Measurements from ENCODE around the gene SLC9A7. TPM values are rescaled to one million over a fixed set of nuclear protein-coding genes. Genes with fewer than 3 reads are reported as not detected.

The SLC9A7 gene
- total RNA-seq, 1 donor from 2014 or later = 10.7 TPM

GRCh38 chrX:46707274-46707965 is 51.5 kb downstream of the SLC9A7 start:
- no peak for TF ChIP-seq CTCF (conservative IDR thresholded peaks at IDR 0.05; ENCODE audit: low read depth, low read length)
- DNase-seq (ENCODE audit: low read depth) = no peak

GRCh38 chrX:46704767-46705386 is 54.0 kb downstream of the SLC9A7 start:
- H3K4me3 ChIP-seq (ENCODE audit: low read depth, low read length) = no peak overlapping the region
- DNase-seq (ENCODE audit: low read depth) = no peak
- TF ChIP-seq CTCF (conservative IDR thresholded peaks at IDR 0.05; ENCODE audit: low read depth, low read length) = no peak

More at GRCh38 chrX:46707274-46707965, 51.5 kb downstream of the SLC9A7 start:
- no peak overlapping the region for H3K4me3 ChIP-seq (ENCODE audit: low read depth, low read length)

GRCh38 chrX:46703980-46704379 is 54.9 kb downstream of the SLC9A7 start:
- no peak overlapping the region for H3K4me3 ChIP-seq (ENCODE audit: low read depth, low read length)
- no peak for TF ChIP-seq CTCF (conservative IDR thresholded peaks at IDR 0.05; ENCODE audit: low read depth, low read length)
- no peak for DNase-seq (ENCODE audit: low read depth)

- DNase-seq (ENCODE audit: low read depth) = no peak
- no peak for TF ChIP-seq CTCF (conservative IDR thresholded peaks at IDR 0.05; ENCODE audit: low read depth, low read length)
- no peak overlapping the region for H3K4me3 ChIP-seq (ENCODE audit: low read depth, low read length)
Measured at GRCh38 chrX:46698691-46699090, 60.2 kb downstream of the SLC9A7 start.

GRCh38 chrX:46695491-46695890 is 63.4 kb downstream of the SLC9A7 start:
- no peak for TF ChIP-seq CTCF (conservative IDR thresholded peaks at IDR 0.05; ENCODE audit: low read depth, low read length)
- no peak for DNase-seq (ENCODE audit: low read depth)

GRCh38 chrX:46694549-46694948 is 64.4 kb downstream of the SLC9A7 start:
- TF ChIP-seq CTCF (conservative IDR thresholded peaks at IDR 0.05; ENCODE audit: low read depth, low read length) = no peak
- no peak overlapping the region for H3K4me3 ChIP-seq (ENCODE audit: low read depth, low read length)
- DNase-seq (ENCODE audit: low read depth) = no peak

More at GRCh38 chrX:46695491-46695890, 63.4 kb downstream of the SLC9A7 start:
- H3K4me3 ChIP-seq (ENCODE audit: low read depth, low read length) = no peak overlapping the region

GRCh38 chrX:46693149-46693548 is 65.8 kb downstream of the SLC9A7 start:
- no peak overlapping the region for H3K4me3 ChIP-seq (ENCODE audit: low read depth, low read length)
- TF ChIP-seq CTCF (conservative IDR thresholded peaks at IDR 0.05; ENCODE audit: low read depth, low read length) = no peak
- DNase-seq (ENCODE audit: low read depth) = no peak

All from epithelial cell of proximal tubule (primary cell).